GM18858 (cell line): ENCODE results near the gene SORCS2.

ENCODE experiments used
- ATAC-seq: cut with Tn5 transposase; IDR thresholded peaks from one replicate; pipeline ENCODE4 v1.9.1; 2021; ENCODE audit not compliant: unreplicated experiment

SORCS2 gene

GRCh38 chr4:7777871-7778509 is 585.7 kb downstream of the SORCS2 start:
- ATAC-seq, result no peak

- ATAC-seq, result no peak
Observed at GRCh38 chr4:7778510-7779431, 586.4 kb downstream of the SORCS2 start.

GRCh38 chr4:7779432-7779768 is 587.1 kb downstream of the SORCS2 start:
- ATAC-seq, result no peak

- ATAC-seq, result no peak
Observed at GRCh38 chr4:7780751-7781348, 588.5 kb downstream of the SORCS2 start.

GRCh38 chr4:7781366-7781765 is 589.0 kb downstream of the SORCS2 start:
- ATAC-seq, result no peak

GRCh38 chr4:7781993-7782392 is 589.7 kb downstream of the SORCS2 start:
- no peak for ATAC-seq

GRCh38 chr4:7782783-7783182 is 590.4 kb downstream of the SORCS2 start:
- no peak for ATAC-seq

GRCh38 chr4:7783541-7783940 is 591.2 kb downstream of the SORCS2 start:
- no peak for ATAC-seq

- ATAC-seq, result no peak
Observed at GRCh38 chr4:7784131-7784870, 592.0 kb downstream of the SORCS2 start.

GRCh38 chr4:7785017-7785416 is 592.7 kb downstream of the SORCS2 start:
- ATAC-seq, result no peak

GRCh38 chr4:7786040-7786439 is 593.7 kb downstream of the SORCS2 start:
- no peak for ATAC-seq

GRCh38 chr4:7786517-7786916 is 594.2 kb downstream of the SORCS2 start:
- ATAC-seq, result no peak

GRCh38 chr4:7787067-7787466 is 594.7 kb downstream of the SORCS2 start:
- no peak for ATAC-seq

GRCh38 chr4:7787681-7788141 is 595.4 kb downstream of the SORCS2 start:
- no peak for ATAC-seq

GRCh38 chr4:7788193-7788592 is 595.9 kb downstream of the SORCS2 start:
- no peak for ATAC-seq

- ATAC-seq, result no peak
Observed at GRCh38 chr4:7788694-7789425, 596.5 kb downstream of the SORCS2 start.

GRCh38 chr4:7790023-7790422 is 597.7 kb downstream of the SORCS2 start:
- no peak for ATAC-seq

- no peak for ATAC-seq
Observed at GRCh38 chr4:7790999-7791398, 598.7 kb downstream of the SORCS2 start.
